Body of pancreas (tissue), 4 donors: Measurements from ENCODE around the gene SLC41A3.

Experiments
- CTCF ChIP-seq, 7 experiments: fragments of 450-650 bp in 4 of 7; fragments of 200-600 bp in 3 of 7; sonication (generic) in 3 of 7; IDR thresholded peaks; one replicate each; pipeline ENCODE4 v1.5.1; 2016 to 2019; ENCODE audit warnings: antibody characterized with exemption in 7 of 7
- POLR2A ChIP-seq, 3 donors: fragments of 450-650 bp; IDR thresholded peaks; one replicate each; pipeline ENCODE4 v1.6.1; 2016; ENCODE audit warnings: antibody characterized with exemption in 3 of 3, mild to moderate bottlenecking in 2 of 3

GRCh38 chr3:125961289-125961589 lies 122.7 kb downstream of the SLC41A3 start:
- TF ChIP-seq CTCF (IDR thresholded peaks at IDR 0.05) (no peak), POLR2A (IDR thresholded peaks at IDR 0.05) (no peak)
